ENCODE results near the gene ERC1.

- TF ChIP-seq ZEB2 (tag by site-specific recombination; IDR thresholded peaks at IDR 0.05), result no peak
- TF ChIP-seq CTCF (tag by site-specific recombination; IDR thresholded peaks at IDR 0.05), result no peak
- no peak for TF ChIP-seq PBX3 (CRISPR knock-in tag; IDR thresholded peaks at IDR 0.05)
- no peak for TF ChIP-seq ZNF350 (tag by site-specific recombination; IDR thresholded peaks at IDR 0.05)
- no peak for TF ChIP-seq ZNF785 (tag by site-specific recombination; IDR thresholded peaks at IDR 0.05)
- TF ChIP-seq ZNF747 (tag by site-specific recombination; IDR thresholded peaks at IDR 0.05), result no peak
- no peak for TF ChIP-seq ZNF18 (tag by site-specific recombination; IDR thresholded peaks at IDR 0.05)
- TF ChIP-seq ZNF174 (tag by site-specific recombination; IDR thresholded peaks at IDR 0.05), result no peak
- TF ChIP-seq ZNF596 (tag by site-specific recombination; IDR thresholded peaks at IDR 0.05), result no peak
Observed at GRCh38 chr12:1360441-1361210, 369.6 kb downstream of the ERC1 start.
